DMS53 treated with DMSO at 0.1 percent for 48 hours (cell line): ENCODE results near the gene BPIFA3.
"Not testable (repeated sequence)": the region's sequence is repeated elsewhere in the genome, so short reads cannot be mapped to it uniquely, and the experiment has no call there.

Source experiments
- DNase-seq: peaks from one replicate; lab custom pipeline; 2025; ENCODE audit not compliant: unreplicated experiment; lab: John Stamatoyannopoulos, UW

The BPIFA3 gene

DNA sequence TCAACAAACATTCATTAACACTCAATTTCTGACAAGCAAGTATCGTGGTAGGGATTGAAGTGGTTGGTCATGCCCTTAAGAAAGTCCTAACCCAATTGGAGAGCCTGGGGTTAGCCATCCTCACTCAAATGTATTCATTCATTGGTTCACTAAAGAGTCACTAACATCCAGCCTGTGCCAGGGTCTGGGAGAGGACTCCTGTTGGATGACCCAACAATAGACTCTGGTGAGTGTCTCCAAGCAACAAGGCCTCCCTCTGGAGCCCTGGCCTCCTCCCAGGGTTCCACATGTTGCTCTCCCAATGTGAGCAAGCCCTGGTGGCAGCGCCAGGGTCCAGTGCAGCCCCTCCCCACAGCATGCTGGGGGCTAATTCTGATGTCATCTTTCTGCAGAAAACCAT, at the start of gene BPIFA3:
Gene BPIFA3 (plus strand): TSS at position 301 of the 400 bp plus-strand sequence. CDS start 185 bp downstream, outside the sequence.
- no peak for DNase-seq

DNA sequence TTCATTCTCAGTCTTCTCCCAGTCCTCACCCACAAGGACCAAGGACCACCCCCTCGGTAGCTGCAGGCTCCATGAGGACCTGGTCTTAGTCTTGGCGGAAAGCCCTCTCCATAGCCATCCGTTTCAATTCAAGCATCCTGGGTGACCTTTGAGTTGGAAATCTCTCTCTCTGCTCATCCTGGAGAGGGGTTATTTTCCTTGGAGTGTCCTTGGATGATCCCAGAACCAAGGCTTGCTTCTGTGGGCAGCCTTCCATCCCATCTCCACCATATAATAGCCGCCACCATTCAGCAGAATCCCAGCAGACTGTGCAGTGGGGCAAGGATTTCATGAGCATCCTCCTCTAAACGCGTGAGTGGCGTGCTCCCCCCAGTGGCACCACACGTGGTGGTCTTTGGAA, 49.3 kb upstream of the BPIFA3 start, which contains the start of gene BPIFA2:
Gene BPIFA2 (plus strand): TSS at position 301 of the 400 bp plus-strand sequence. CDS start 987 bp downstream, outside the sequence.
- DNase-seq: no peak

DNA sequence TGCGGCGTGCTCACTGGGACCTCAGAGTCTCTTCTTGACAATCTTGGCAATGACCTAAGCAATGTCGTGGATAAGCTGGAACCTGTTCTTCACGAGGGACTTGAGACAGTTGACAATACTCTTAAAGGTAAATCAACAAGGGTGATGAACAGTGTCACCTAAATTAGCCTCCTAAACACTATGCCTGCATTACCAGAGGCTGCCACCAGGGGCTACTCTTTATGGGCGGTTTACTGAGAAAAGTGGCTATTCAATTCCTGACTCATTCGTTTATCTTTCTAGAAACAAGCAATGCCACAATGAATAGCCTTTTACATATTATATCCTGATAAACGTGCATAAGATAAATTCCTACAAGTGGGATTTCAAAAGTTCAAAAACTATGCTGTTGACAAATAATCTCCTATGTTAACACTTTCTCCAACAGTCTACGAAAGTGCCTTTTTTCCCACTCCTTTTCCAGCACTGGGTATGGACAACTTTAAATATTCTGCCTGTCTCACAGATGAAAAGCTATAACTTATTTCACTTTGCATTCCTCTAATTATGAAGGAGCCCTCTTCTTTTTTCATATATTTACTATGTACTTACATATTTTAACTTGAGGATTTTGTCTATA, 47.9 kb upstream of the BPIFA3 start:
- no peak for DNase-seq

DNA sequence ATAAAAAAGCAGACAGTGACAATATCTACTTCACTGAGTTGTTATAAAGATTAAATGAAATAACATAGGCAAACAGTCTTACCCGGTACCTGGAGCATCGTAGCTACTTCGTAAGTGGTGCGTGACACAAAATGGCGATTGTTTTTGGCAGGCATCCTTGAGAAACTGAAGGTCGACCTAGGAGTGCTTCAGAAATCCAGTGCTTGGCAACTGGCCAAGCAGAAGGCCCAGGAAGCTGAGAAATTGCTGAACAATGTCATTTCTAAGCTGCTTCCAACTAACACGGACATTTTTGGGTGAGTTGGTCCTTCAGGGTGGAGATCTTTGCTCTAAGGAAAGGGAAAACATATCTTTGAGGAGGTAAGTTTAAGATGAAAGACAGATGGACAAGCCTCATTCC, 44.4 kb upstream of the BPIFA3 start:
- DNase-seq: no peak

DNA sequence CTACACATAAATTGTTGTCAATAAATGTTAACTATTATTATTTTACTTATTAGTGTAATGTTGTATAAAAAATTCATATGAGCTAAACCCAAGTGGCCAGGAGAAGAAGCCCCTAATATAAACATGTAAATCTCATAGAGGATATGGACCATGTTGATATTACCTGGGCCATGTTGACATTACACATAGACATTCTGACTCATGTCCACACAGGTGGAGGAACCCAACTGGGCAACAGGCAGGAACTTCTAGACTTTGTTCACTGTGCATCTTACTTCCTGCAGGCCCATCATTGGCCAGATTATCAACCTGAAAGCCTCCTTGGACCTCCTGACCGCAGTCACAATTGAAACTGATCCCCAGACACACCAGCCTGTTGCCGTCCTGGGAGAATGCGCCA, 42.0 kb upstream of the BPIFA3 start:
- DNase-seq: no peak

DNA sequence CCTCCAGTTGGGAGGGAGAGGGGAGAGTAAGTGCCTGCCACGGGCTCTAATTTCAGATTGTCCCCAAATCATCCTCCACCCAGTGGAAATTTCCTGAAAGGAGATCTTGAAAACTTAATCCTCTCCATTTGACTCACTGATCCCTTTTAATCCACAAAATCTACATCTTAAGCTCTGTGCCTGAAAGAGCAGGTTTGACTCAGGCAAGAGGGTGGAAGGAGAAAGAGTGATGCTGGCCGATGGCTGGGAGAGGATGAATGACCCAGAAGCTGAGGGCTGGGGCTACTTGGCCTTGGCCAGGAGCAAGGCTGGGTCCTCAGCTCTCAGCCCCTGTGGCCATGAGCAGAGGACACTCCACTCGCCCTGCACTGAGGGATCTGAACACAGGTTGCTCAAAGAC, 41.1 kb upstream of the BPIFA3 start:
- no peak for DNase-seq

DNA sequence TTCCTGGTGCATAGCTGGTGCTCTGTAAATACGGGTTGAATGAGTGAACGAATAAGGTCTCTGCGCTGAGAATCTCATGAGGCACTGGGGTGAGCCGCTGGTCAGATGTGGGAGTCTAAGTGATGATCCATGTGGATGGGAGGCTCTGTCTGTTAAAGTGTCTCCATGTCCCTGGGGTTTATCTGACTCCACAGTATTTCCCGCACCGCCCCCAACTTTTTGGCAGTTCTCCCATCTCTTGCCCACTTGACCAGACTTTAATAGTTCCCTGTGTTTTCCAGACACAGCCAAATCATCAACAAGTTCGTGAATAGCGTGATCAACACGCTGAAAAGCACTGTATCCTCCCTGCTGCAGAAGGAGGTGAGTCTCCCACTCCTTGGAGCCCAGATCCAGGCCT, 39.3 kb upstream of the BPIFA3 start:
- DNase-seq: no peak

DNA sequence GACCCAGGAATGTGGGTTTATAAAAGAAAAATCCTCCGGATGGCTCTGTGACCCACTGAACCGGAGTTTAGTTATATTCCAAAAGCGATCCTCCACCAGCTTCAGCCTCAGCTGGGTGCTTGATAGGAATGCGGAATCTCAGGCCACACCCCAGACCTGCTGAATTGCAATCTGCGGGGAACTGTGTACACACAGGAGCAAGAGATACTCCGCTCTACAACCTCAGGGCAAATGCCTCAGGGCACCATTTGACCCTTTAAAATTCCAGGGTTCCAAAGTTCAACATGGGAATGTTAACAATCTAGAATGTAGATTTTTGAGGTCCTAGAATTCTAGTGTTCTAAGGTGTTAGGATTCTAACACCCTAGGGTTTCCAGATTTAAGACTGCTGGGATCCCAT, 38.4 kb upstream of the BPIFA3 start:
- DNase-seq: no peak

DNA sequence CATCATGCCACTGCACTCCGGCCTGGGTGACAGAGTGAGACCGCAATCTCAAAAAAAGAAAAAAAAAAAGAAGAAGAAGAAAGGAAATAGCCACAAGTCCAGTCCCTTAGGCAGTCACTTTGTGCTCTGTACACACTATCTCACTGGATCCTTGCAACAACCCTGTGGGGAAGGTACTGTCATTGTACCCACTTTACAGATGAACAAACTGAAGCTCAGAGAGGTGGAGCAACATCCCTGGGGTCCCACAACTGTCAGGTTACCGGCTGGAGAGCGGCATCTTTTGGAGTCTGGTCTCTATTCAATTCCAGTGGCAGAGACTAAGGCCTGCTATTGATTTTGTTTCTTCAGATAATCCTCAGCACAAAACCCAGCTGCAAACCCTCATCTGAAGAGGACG, 37.0 kb upstream of the BPIFA3 start:
- no peak for DNase-seq

DNA sequence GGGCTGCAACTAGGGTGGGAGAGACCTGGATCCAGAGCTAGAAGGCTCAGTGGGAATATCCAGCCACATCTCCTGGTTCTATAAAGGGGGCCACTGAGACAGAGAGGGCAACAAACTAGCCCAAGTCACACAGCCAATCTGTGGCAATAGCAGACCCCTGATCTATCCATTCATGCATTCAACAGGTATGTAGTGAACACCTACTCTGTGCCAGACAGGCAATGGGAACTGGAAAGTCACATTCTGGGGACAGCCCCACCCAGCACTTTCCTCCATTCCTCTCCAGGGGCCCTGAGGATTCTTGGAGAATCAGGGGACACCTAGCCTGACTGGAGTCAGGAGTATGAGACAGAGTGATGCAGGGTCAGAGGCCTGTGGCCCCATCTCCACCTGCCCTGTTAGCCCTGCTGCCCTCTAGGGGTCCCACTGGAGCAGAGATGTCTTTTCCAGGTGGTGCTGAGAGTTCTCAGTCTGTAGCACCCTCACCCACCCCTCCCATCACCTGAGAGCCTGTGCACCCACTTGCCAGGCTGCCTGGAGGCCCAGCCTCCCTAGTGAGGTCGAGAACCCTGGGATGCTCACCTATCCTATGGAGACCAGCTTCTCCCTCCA, 35.6 kb upstream of the BPIFA3 start:
- no peak for DNase-seq

DNA sequence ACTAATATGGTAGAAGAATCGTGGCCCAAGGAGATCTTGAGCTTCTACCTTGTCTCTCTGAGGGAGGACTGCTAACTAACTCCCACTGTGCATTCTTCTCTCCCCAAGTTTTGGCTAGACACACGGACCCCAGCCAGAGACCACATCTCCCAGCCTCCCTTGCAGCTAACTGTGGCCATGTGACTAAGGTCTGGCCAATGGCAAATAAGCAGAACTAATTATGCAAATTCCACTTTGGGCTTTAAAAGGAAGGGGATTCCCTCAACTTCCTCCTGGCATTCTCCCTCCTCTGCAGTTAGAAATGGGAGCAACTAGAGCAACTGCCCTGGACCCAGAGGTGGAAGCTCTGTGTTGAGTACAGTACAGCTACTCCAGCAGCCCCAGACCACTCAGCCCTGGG, 33.8 kb upstream of the BPIFA3 start:
- DNase-seq: no peak

DNA sequence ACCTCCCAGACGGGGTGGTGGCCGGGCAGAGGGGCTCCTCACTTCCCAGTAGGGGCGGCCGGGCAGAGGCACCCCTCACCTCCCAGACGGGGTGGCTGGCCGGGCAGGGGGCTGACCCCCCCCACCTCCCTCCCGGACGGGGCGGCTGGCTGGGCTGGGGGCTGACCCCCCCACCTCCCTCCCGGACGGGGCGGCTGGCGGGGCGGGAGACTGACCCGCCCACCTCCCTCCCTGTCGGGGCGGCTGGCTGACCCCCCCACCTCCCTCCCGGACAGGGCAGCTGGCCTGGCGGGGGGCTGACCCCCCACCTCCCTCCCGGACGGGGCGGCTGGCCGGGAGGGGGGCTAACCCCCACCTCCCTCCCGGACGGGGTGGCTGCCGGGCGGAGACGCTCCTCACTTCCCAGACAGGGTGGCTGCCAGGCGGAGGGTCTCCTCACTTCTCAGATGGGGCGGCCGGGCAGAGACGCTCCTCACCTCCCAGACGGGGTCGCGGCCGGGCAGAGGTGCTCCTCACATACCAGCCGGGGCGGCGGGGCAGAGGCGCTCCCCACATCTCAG, 32.0 kb upstream of the BPIFA3 start:
- DNase-seq: not testable (repeated sequence)

DNA sequence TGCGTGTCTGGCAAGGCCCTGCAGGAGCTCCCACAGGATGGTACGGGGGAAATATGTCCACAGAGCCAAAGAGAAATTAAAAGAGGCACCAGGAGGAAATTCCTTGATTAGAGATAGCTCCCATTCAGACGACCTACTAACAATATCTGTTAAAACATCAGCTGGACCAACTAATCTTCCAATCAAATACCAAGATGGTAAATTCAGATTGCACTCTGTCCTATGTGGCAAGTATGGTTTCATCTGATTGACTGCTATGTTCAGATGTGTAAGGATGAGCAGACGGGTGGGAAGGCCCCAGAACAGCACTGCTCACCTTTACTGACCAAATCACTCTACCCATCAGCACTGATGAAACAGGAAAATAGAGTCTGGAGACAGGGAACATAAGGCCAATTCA, 29.7 kb upstream of the BPIFA3 start:
- DNase-seq: no peak

DNA sequence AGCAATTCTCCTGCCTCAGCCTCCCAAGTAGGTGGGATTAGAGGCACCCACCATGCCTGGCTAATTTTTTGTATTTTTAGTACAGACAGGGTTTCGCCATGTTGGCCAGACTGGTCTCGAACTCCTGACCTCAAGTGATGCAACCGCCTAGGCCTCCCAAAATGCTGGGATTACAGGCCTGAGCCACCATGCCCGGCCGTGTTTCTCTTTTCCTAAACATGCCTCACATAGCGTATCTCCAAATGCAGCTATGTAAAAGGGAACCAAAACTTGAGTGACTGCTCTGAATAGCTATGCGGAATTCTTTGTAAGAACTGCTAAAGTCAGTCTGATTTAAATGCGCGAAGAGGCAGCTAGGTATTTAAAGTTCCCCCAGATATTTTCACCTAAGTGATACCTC, 28.7 kb upstream of the BPIFA3 start:
- no peak for DNase-seq

DNA sequence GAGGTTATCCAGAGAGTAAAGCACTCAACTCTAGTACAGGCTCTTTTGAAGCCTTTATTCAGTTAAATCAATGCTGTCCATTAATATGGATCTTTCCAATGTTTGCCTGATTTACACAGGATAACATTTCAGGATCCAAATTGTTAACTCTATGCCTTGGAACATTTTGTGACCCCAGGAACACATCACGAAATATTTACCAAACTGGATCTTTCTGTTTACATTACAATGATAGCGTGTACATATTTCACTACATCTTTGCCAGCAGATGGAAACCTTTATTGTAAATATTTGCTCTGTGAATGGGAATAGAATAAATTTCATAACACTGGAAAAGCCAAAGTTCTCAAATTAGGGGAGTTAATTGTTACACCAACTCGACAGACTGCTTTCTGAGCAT, 25.7 kb upstream of the BPIFA3 start:
- no peak for DNase-seq

DNA sequence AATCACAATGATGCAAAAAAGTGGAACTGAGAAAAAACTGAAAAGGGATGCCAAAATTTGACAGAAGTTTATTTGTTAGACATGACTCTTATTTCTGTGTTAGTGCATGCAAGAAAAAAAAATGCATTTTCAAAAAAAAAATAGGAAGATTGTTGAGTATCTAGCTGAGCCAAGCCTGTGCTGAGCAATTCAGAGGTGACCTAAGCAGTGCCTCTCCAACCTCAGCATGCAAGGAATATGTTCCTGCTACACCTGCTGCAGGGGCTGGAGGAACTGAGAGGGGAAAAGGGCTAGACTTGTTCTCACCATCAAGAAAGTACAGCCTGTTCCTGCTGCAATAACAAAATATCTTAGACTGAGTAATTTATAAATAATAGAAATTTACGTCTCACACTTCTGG, 25.2 kb upstream of the BPIFA3 start:
- no peak for DNase-seq

DNA sequence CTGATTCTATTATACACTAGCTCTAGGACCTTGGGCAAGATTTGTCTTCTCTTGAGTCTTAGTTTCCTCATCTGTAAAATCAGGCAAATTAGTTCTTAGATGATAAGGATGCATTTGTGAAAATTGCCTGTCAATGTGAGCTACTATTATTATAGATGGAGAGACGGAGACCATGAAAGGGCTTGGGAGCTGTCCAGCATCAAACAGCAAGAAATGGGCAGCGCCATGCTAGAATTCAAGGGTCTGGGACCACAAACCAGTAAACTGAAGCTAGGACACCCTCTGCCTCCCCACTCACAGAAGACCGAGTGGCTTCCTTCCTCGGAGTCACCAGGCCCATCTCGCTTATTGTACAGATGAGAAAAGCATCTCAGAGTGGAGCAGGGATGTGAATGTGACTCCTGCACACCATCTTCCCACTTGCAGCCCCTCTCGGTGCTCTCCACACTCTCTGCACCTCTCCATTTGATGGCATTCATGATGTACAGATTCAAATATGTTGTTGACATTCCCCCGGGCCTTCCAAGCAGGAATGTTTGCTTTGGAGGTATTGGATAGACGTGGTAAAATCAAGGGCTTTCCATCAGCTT, 24.1 kb upstream of the BPIFA3 start:
- DNase-seq: no peak

DNA sequence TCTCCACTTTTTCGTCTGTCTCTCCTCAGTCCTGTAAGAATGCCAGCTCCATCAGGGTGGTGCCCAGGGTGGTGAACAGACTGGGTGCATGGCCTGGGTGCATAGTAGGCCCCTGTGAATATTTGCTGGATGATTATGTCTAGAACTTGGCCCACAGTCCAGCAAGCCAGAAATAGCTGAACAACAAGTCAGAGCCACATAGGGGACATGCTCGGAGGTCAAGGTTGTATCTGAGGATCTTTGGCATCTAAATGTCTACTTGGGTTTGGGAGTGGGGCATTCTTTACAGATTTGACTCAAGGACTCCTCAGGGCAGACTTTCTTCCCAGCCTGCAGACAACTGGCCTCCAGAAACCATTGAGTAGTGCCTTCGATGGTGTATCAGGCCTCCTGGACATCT, 18.1 kb upstream of the BPIFA3 start:
- no peak for DNase-seq

DNA sequence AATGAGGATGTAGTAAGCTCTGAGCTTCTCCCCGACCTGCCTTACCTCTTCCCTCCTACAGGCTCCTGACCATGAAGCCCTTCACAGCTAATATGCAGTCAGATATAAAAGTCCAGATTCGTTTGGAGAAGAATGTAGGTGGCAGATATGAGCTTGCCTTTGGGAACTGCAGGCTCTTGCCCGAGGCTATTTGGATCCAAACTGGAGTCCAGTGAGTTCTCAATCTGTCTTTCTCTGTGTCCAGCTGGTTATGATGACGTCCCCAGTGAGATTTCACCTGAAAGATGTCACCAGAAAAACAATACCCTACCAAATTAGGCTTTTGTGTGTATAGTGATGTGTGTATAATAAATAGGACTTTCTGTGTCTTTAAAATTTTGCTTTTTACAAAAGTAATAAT, 14.7 kb upstream of the BPIFA3 start:
- DNase-seq: no peak

DNA sequence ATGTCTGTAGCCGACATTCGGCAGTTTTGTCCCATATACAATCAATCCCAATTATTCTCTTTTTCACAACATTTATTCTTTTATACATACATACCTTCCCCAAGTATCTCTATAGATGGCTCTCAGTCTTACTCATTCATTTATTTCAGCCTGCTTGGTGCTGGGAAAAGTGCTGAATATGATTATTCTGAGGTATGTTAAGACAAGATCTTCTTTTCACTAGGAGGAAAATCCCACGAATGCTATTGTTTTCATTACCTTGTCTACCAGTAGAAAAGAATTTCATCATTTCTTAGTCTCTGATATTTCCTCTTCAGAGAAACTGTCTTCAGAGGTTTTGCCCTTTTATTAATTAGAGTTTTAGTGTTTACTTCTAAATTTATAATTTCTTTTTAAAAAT, 13.7 kb upstream of the BPIFA3 start:
- no peak for DNase-seq

DNA sequence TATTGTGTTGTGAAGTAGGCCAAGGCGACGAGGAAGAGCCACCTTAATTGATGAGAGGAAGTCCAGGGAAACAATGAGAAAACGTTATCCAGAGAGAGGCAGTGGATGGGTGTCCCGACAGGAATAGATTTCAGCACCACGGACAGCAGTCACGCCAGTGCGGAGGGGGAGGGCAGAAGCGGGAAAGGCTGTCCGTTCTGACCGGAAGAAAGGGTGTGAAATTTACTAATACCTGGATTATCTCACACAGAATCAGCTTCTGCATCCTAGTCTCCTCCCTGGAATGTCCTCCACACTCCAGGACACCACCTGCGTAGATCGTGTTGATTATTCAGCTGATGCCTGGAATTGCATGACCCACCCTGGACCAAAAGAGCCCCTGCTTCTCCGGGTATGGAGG, 7.4 kb upstream of the BPIFA3 start:
- DNase-seq: peak; percentile 2

DNA sequence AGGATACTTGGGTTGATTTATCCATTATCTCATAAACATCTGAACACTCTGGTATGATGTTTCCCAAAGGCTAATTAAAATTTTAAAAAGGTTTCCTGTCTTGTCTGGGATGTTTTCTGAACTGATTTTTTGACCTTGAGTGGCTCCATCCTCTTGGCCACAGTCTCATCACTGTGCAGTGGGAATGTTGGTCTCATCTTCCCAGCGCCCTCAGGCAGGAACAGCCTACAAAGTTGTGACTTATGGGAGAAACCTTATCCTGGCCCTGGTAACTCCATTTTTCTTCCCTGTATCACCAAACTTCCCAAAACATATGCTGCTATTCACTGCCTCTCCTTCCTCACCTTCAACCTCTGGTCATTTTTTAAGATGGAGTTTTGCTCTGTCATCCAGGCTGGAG, 6.8 kb upstream of the BPIFA3 start:
- DNase-seq: no peak
